ENCODE data around the gene CFAP97D2. TPM values are rescaled to one million over a fixed set of nuclear protein-coding genes. Genes with fewer than 3 reads are reported as not detected.
"Not testable (repeated sequence)": the region's sequence is repeated elsewhere in the genome, so short reads cannot be mapped to it uniquely, and the experiment has no call there.

Gene CFAP97D2
- polyA plus RNA-seq, 6 donors from 2014 or later, result not detected

- Mint-ChIP-seq H3K27me3 (peaks cover 0 to 10% (median 3%) of the 10 kb centered on the region in 3 donors), H3K9me3 (peaks cover 0 to 17% (median 10%) of the 10 kb centered on the region in 7 donors), H3K4me1 (peaks cover 11 to 15% (median 15%) of the 10 kb centered on the region in 3 donors), H3K27ac (no peak overlapping the region), H3K36me3 (peaks cover 2% of the 10 kb centered on the region in 2 donors), H3K4me3 (no peak overlapping the region)
- no peak for ATAC-seq (ENCODE audit: low read depth in 2 of 2)
- DNase-seq, result no peak
Measured at GRCh38 chr13:114167885-114168284, 11.2 kb upstream of the CFAP97D2 start.

- peak overlapping the region in 1 of 8 donors; percentile 18 for H3K4me3 Mint-ChIP-seq
- peaks cover 0 to 34% (median 24%) of the 10 kb centered on the region in 7 donors for H3K9me3 Mint-ChIP-seq
- DNase-seq, result no peak
- no peak for ATAC-seq (ENCODE audit: low read depth in 2 of 2)
- no peaks in the 10 kb centered on the region for H3K4me1 Mint-ChIP-seq
- H3K27me3 Mint-ChIP-seq, result peaks cover 0 to under 1% (median under 1%) of the 10 kb centered on the region in 3 donors
- no peak overlapping the region for H3K27ac Mint-ChIP-seq
- H3K36me3 Mint-ChIP-seq, result peaks cover 5 to 21% of the 10 kb centered on the region in 2 donors
Measured at GRCh38 chr13:114173272-114173671, 5.8 kb upstream of the CFAP97D2 start.

- DNase-seq, result no peak
Measured at GRCh38 chr13:114173745-114174144, 5.3 kb upstream of the CFAP97D2 start.

GRCh38 chr13:114174529-114174961, 4.5 kb upstream of the CFAP97D2 start:
- peaks cover 5 to 21% of the 10 kb centered on the region in 2 donors for H3K36me3 Mint-ChIP-seq
- DNase-seq, result no peak
- H3K4me3 Mint-ChIP-seq, result peak overlapping the region in 1 of 8 donors; percentile 51
- peaks cover 0 to 34% (median 24%) of the 10 kb centered on the region in 7 donors for H3K9me3 Mint-ChIP-seq
- no peak overlapping the region for H3K27ac Mint-ChIP-seq
- H3K4me1 Mint-ChIP-seq, result no peaks in the 10 kb centered on the region
- H3K27me3 Mint-ChIP-seq, result peaks cover 10 to 14% (median 13%) of the 10 kb centered on the region in 3 donors
- ATAC-seq (ENCODE audit: low read depth in 2 of 2), result no peak

More at GRCh38 chr13:114173745-114174144, 5.3 kb upstream of the CFAP97D2 start:
- H3K27ac Mint-ChIP-seq, result no peak overlapping the region
- H3K4me3 Mint-ChIP-seq, result no peak overlapping the region
- peaks cover 4 to 6% (median 5%) of the 10 kb centered on the region in 3 donors for H3K27me3 Mint-ChIP-seq
- H3K4me1 Mint-ChIP-seq, result no peaks in the 10 kb centered on the region
- H3K36me3 Mint-ChIP-seq, result peaks cover 5 to 21% of the 10 kb centered on the region in 2 donors
- peaks cover 0 to 34% (median 24%) of the 10 kb centered on the region in 7 donors for H3K9me3 Mint-ChIP-seq
- no peak for ATAC-seq (ENCODE audit: low read depth in 2 of 2)

GRCh38 chr13:114176359-114176902, 2.6 kb upstream of the CFAP97D2 start:
- H3K4me3 Mint-ChIP-seq; DNase-seq; H3K27ac Mint-ChIP-seq; H3K4me1 Mint-ChIP-seq; ATAC-seq (ENCODE audit: low read depth in 2 of 2): not testable (repeated sequence)
- H3K27me3 Mint-ChIP-seq, result peaks cover 15 to 33% (median 27%) of the 10 kb centered on the region in 3 donors
- H3K36me3 Mint-ChIP-seq, result peaks cover 10 to 21% of the 10 kb centered on the region in 2 donors
- H3K9me3 Mint-ChIP-seq, result peaks cover 0 to 34% (median 20%) of the 10 kb centered on the region in 7 donors

GRCh38 chr13:114177245-114178010, 1.6 kb upstream of the CFAP97D2 start:
- peak overlapping the region in 1 of 6 donors; percentile 44 for H3K27ac Mint-ChIP-seq
- DNase-seq, result no peak
- no peak overlapping the region for H3K4me3 Mint-ChIP-seq

GRCh38 chr13:114185182-114185971, 6.3 kb downstream of the CFAP97D2 start:
- H3K4me3 Mint-ChIP-seq, result no peak overlapping the region
- H3K27me3 Mint-ChIP-seq, result peaks cover 6 to 27% (median 16%) of the 10 kb centered on the region in 3 donors
- ATAC-seq (ENCODE audit: low read depth in 2 of 2) (no peak), DNase-seq (no peak)
- peaks cover 0 to 5% (median 0%) of the 10 kb centered on the region in 3 donors for H3K4me1 Mint-ChIP-seq
- H3K36me3 Mint-ChIP-seq, result peaks cover 6 to 10% of the 10 kb centered on the region in 2 donors
- H3K9me3 Mint-ChIP-seq, result peaks cover 0 to 20% (median 15%) of the 10 kb centered on the region in 7 donors
- no peak overlapping the region for H3K27ac Mint-ChIP-seq

More at GRCh38 chr13:114177245-114178010, 1.6 kb upstream of the CFAP97D2 start:
- Mint-ChIP-seq H3K36me3 (peaks cover 10 to 21% of the 10 kb centered on the region in 2 donors), H3K9me3 (peaks cover 0 to 24% (median 11%) of the 10 kb centered on the region in 7 donors), H3K4me1 (peaks cover 0 to 5% (median 0%) of the 10 kb centered on the region in 3 donors), H3K27me3 (peaks cover 15 to 38% (median 27%) of the 10 kb centered on the region in 3 donors)
- no peak for ATAC-seq (ENCODE audit: low read depth in 2 of 2)

- DNase-seq (no peak), ATAC-seq (ENCODE audit: low read depth in 2 of 2) (no peak)
- peak overlapping the region in 1 of 8 donors; percentile 22 for H3K4me3 Mint-ChIP-seq
- H3K27ac Mint-ChIP-seq, result peak overlapping the region in 2 of 6 donors; percentile 10 to 56
- no peaks in the 10 kb centered on the region for H3K4me1 Mint-ChIP-seq
- no peaks in the 10 kb centered on the region for H3K36me3 Mint-ChIP-seq
- peaks cover 0 to 6% (median 0%) of the 10 kb centered on the region in 3 donors for H3K27me3 Mint-ChIP-seq
- peaks cover 0 to 22% (median 4%) of the 10 kb centered on the region in 7 donors for H3K9me3 Mint-ChIP-seq
Measured at GRCh38 chr13:114194853-114195252, 15.8 kb downstream of the CFAP97D2 start.

GRCh38 chr13:114196629-114197028, 17.6 kb downstream of the CFAP97D2 start:
- Mint-ChIP-seq H3K9me3 (peaks cover 0 to 11% (median 0%) of the 10 kb centered on the region in 7 donors), H3K36me3 (no peaks in the 10 kb centered on the region), H3K27ac (peak overlapping the region in 1 of 6 donors; percentile 65), H3K27me3 (no peaks in the 10 kb centered on the region), H3K4me3 (no peak overlapping the region), H3K4me1 (no peaks in the 10 kb centered on the region)
- DNase-seq, result no peak
- no peak for ATAC-seq (ENCODE audit: low read depth in 2 of 2)

GRCh38 chr13:114198556-114198955, 19.5 kb downstream of the CFAP97D2 start:
- Mint-ChIP-seq H3K27ac (no peak overlapping the region), H3K4me3 (no peak overlapping the region), H3K36me3 (no peaks in the 10 kb centered on the region), H3K27me3 (no peaks in the 10 kb centered on the region), H3K9me3 (no peaks in the 10 kb centered on the region), H3K4me1 (no peaks in the 10 kb centered on the region)
- ATAC-seq (ENCODE audit: low read depth in 2 of 2) (no peak), DNase-seq (no peak)

- not testable (repeated sequence) for ATAC-seq (ENCODE audit: low read depth in 2 of 2); H3K36me3 Mint-ChIP-seq; DNase-seq; H3K9me3 Mint-ChIP-seq; H3K4me3 Mint-ChIP-seq; H3K4me1 Mint-ChIP-seq; H3K27ac Mint-ChIP-seq; H3K27me3 Mint-ChIP-seq
Measured at GRCh38 chr13:114199526-114199925, 20.5 kb downstream of the CFAP97D2 start.

GRCh38 chr13:114199954-114200353, 20.9 kb downstream of the CFAP97D2 start:
- DNase-seq (peak; percentile 11), ATAC-seq (ENCODE audit: low read depth in 2 of 2) (peak; percentile 49 to 59)
- Mint-ChIP-seq H3K9me3 (no peaks in the 10 kb centered on the region), H3K4me3 (peak overlapping the region in 3 of 8 donors; percentile 9 to 26 (median 15)), H3K4me1 (no peaks in the 10 kb centered on the region), H3K36me3 (no peaks in the 10 kb centered on the region), H3K27ac (no peak overlapping the region), H3K27me3 (peaks cover 0 to 4% (median 0%) of the 10 kb centered on the region in 3 donors)

- Mint-ChIP-seq H3K27me3 (peaks cover 0 to 5% (median 0%) of the 10 kb centered on the region in 3 donors), H3K4me1 (no peaks in the 10 kb centered on the region), H3K9me3 (no peaks in the 10 kb centered on the region), H3K36me3 (no peaks in the 10 kb centered on the region), H3K27ac (peak overlapping the region in 2 of 6 donors; percentile 15 to 36), H3K4me3 (peak overlapping the region in 1 of 8 donors; percentile 9)
- DNase-seq (no peak), ATAC-seq (ENCODE audit: low read depth in 2 of 2) (no peak)
Measured at GRCh38 chr13:114200399-114200911, 21.4 kb downstream of the CFAP97D2 start.

Measured in naive B cell (primary cell).